ENCODE measurements around the gene NCOA3.

NCOA3 gene

DNA sequence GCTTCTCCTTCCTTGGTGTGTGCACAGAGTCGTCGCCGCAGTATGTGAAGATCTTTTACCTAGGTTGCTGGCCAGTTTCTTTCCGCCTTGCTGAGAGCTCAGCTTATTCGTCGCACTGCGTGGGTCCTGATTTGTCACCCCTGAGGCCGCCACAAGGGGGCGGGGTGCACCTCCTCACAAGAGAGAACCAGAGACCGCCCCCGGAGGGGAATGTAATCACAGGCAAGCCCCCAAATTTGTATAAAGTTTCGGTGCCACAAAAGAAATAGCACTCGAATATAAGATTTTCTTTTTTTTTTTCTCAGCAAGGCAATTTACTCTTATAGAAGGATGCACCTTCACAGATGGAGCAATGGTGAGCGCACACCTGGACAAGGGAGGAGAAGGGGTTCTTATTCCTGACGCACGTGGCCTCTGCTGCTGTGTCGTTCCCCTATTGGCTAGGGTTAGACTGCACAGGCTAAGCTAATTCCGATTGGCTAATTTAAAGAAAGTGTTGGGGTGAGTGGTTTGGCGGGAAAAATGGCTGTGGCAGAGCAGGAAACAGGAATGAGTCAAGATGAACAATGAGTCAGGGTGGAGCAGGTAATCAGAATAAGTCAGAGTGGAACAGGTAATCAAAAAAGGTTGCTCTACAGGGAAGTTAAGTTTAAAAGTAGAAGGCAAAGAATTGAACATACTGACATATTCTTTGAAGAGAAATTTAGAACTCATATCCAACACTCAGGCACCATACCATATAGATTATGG lies 19.5 kb downstream of the NCOA3 start:
- no peak overlapping the region for H3K9ac ChIP-seq (ENCODE audit: low read depth, low read length, poor library complexity, severe bottlenecking)
- H3K4me2 ChIP-seq (ENCODE audit: low read depth, low read length, poor library complexity, severe bottlenecking), result no peak overlapping the region
- peaks cover 41% of the 10 kb centered on the region for H3K79me2 ChIP-seq (ENCODE audit: insufficient read depth, low read length)
- no peaks in the 10 kb centered on the region for H3F3A ChIP-seq (ENCODE audit: low read depth)
- H2AFZ ChIP-seq (ENCODE audit: low read length), result no peak overlapping the region
- no peaks in the 10 kb centered on the region for H3K9me2 ChIP-seq (replicated peaks; ENCODE audit: low read depth, low read length)
- no peaks in the 10 kb centered on the region for H4K20me1 ChIP-seq (ENCODE audit: insufficient read depth, low read length, poor library complexity, severe bottlenecking)
- no peak overlapping the region for H3K4me3 ChIP-seq (ENCODE audit: low read length, poor library complexity, severe bottlenecking)
- no peaks in the 10 kb centered on the region for H3K9me3 ChIP-seq (ENCODE audit: insufficient read depth, low read depth, low read length)
- peaks cover 10% of the 10 kb centered on the region; the same call in 1 of the 2 replicates for H3K36me3 ChIP-seq (ENCODE audit: insufficient read depth, low read length)
- no peaks in the 10 kb centered on the region for H3K27me3 ChIP-seq (ENCODE audit: insufficient read depth, low read length, poor library complexity, severe bottlenecking)
- TF ChIP-seq, protein P1, sequence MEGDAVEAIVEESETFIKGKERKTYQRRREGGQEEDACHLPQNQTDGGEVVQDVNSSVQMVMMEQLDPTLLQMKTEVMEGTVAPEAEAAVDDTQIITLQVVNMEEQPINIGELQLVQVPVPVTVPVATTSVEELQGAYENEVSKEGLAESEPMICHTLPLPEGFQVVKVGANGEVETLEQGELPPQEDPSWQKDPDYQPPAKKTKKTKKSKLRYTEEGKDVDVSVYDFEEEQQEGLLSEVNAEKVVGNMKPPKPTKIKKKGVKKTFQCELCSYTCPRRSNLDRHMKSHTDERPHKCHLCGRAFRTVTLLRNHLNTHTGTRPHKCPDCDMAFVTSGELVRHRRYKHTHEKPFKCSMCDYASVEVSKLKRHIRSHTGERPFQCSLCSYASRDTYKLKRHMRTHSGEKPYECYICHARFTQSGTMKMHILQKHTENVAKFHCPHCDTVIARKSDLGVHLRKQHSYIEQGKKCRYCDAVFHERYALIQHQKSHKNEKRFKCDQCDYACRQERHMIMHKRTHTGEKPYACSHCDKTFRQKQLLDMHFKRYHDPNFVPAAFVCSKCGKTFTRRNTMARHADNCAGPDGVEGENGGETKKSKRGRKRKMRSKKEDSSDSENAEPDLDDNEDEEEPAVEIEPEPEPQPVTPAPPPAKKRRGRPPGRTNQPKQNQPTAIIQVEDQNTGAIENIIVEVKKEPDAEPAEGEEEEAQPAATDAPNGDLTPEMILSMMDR (conservative IDR thresholded peaks at IDR 0.05; ENCODE audit: low read length), result peak; percentile 69
- no peak for TF ChIP-seq EZH2phosphoT487 (IDR thresholded peaks at IDR 0.05; ENCODE audit: borderline replicate concordance)
- H3K4me1 ChIP-seq (ENCODE audit: insufficient read depth, low read length, poor library complexity, severe bottlenecking), result no peaks in the 10 kb centered on the region

DNA sequence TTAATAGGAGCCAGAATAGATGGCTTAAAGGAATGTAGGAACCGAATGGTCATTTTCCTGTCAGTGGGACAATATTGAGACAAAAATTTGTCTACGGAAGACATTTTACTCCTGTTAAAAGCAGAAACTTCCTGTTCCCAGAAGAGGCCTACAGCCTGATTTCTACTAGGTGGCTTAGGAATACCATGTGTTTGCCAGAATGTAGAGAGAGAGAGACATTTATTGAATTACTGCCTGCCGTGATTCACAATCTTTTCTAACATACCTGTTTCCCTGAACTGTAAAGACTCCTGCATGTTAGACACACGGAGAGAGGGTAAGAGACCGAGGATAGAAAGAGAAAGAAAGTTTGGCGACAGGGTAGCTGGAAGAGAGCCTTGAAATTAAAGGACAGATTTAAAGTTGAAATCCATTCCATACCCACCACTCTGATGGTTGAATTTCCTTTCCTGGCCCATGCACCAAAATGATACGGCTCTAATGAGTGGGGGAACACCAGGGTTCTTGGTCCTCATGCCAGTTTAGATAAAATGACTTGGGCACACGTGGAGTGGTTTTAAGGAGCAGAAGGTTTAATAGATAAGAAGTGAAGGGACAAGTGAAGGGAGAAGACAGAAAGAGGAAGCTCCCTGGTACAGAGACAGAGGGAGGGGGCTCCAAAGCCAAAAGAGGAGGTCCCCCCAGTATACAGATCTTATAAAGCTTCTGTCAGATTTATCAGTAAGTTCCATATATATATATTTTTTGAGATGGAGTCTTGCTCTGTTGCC lies 22.5 kb downstream of the NCOA3 start:
- peaks cover 10% of the 10 kb centered on the region; the same call in 1 of the 2 replicates for H3K36me3 ChIP-seq (ENCODE audit: insufficient read depth, low read length)
- H3K9me2 ChIP-seq (replicated peaks; ENCODE audit: low read depth, low read length), result no peaks in the 10 kb centered on the region
- no peak overlapping the region for H3K4me3 ChIP-seq (ENCODE audit: low read length, poor library complexity, severe bottlenecking)
- H3K27me3 ChIP-seq (ENCODE audit: insufficient read depth, low read length, poor library complexity, severe bottlenecking), result no peaks in the 10 kb centered on the region
- no peaks in the 10 kb centered on the region for H3K4me1 ChIP-seq (ENCODE audit: insufficient read depth, low read length, poor library complexity, severe bottlenecking)
- H3K9ac ChIP-seq (ENCODE audit: low read depth, low read length, poor library complexity, severe bottlenecking), result no peak overlapping the region
- no peak overlapping the region for H2AFZ ChIP-seq (ENCODE audit: low read length)
- no peak overlapping the region for H3K4me2 ChIP-seq (ENCODE audit: low read depth, low read length, poor library complexity, severe bottlenecking)
- TF ChIP-seq, protein P1 (conservative IDR thresholded peaks at IDR 0.05; ENCODE audit: low read length), result no peak
- TF ChIP-seq EZH2phosphoT487 (IDR thresholded peaks at IDR 0.05; ENCODE audit: borderline replicate concordance), result no peak
- H3K9me3 ChIP-seq (ENCODE audit: insufficient read depth, low read depth, low read length), result no peaks in the 10 kb centered on the region
- no peaks in the 10 kb centered on the region for H3F3A ChIP-seq (ENCODE audit: low read depth)
- H3K79me2 ChIP-seq (ENCODE audit: insufficient read depth, low read length), result peaks cover 29% of the 10 kb centered on the region
- H4K20me1 ChIP-seq (ENCODE audit: insufficient read depth, low read length, poor library complexity, severe bottlenecking), result no peaks in the 10 kb centered on the region

DNA sequence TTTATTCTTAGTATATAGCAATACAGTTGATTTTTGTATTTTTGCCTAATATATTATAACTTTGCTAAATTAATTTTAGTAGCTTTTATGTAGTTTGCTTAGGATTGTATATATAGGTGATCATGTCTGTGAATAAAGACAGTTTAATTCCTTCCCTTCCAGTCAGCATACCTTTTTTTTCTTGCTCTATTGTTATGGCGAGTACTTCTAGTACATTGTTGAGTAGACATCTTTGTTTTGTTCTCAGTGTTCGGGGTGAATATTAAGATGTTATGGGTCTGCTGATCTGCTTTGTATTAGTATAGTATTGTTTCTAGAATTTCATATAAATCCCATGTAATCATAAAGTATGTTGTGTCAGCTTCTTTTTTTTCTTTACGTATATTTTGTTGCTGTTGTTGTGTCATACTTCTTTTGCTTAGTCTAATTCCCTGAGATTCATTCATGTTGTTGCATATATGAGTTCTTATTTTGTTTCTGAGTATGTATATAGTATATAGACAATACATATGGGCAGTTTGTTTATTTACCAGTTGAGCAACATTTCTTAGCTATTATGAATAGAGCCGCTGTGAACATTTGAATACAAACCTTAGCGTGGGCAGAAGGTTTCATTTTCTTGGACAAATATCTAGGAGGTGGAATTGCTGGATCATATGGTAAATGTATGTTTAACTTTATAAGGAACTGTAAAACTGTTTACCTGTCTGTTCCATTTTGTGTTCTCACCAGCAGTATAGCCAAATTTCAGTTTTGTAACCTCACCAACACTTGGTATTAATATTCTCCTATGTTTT lies 25.5 kb downstream of the NCOA3 start:
- peaks cover 15% of the 10 kb centered on the region; the same call in 1 of the 2 replicates for H3K79me2 ChIP-seq (ENCODE audit: insufficient read depth, low read length)
- H3K9me3 ChIP-seq (ENCODE audit: insufficient read depth, low read depth, low read length), result no peaks in the 10 kb centered on the region
- H4K20me1 ChIP-seq (ENCODE audit: insufficient read depth, low read length, poor library complexity, severe bottlenecking), result peaks cover 4% of the 10 kb centered on the region
- H3K9ac ChIP-seq (ENCODE audit: low read depth, low read length, poor library complexity, severe bottlenecking), result no peak overlapping the region
- H2AFZ ChIP-seq (ENCODE audit: low read length), result no peak overlapping the region
- H3K27me3 ChIP-seq (ENCODE audit: insufficient read depth, low read length, poor library complexity, severe bottlenecking), result no peaks in the 10 kb centered on the region
- H3K4me1 ChIP-seq (ENCODE audit: insufficient read depth, low read length, poor library complexity, severe bottlenecking), result no peaks in the 10 kb centered on the region
- no peak for TF ChIP-seq EZH2phosphoT487 (IDR thresholded peaks at IDR 0.05; ENCODE audit: borderline replicate concordance)
- TF ChIP-seq, protein P1 (conservative IDR thresholded peaks at IDR 0.05; ENCODE audit: low read length), result no peak
- no peak overlapping the region for H3K4me2 ChIP-seq (ENCODE audit: low read depth, low read length, poor library complexity, severe bottlenecking)
- no peak overlapping the region for H3K4me3 ChIP-seq (ENCODE audit: low read length, poor library complexity, severe bottlenecking)
- H3F3A ChIP-seq (ENCODE audit: low read depth), result no peaks in the 10 kb centered on the region
- no peaks in the 10 kb centered on the region for H3K36me3 ChIP-seq (ENCODE audit: insufficient read depth, low read length)
- no peaks in the 10 kb centered on the region for H3K9me2 ChIP-seq (replicated peaks; ENCODE audit: low read depth, low read length)
